ENCODE data around the gene UBE2U. TPM values are rescaled to one million over a fixed set of nuclear protein-coding genes. Genes with fewer than 3 reads are reported as not detected.

UBE2U gene
- total and polyA plus RNA-seq, 2 of the 8 experiments (the other 6 are each of a cell fraction or from before 2014, with no cell fraction given) = not detected

GRCh38 chr1:64296459-64296858 lies 93.0 kb downstream of the UBE2U start:
- Histone ChIP-seq H3K14ac (ENCODE audit: insufficient read length) (no peak overlapping the region), H3K23ac (ENCODE audit: insufficient read length) (no peak overlapping the region)

More at GRCh38 chr1:64296459-64296858, 93.0 kb downstream of the UBE2U start:
- H3K4ac ChIP-seq (replicated peaks; ENCODE audit: insufficient read length, low read depth, low read length) = no peak overlapping the region
- H4K91ac ChIP-seq (replicated peaks; ENCODE audit: insufficient read length, low read length) = no peak overlapping the region
- POLR2A ChIA-PET (ENCODE audit: partially characterized antibody) = no interaction called here
- no peak overlapping the region for H2BK12ac ChIP-seq (ENCODE audit: low read depth, low read length)
- no peaks in the 10 kb centered on the region for H4K20me1 ChIP-seq (replicated peaks in 1 of 2; ENCODE audit: control insufficient read depth in 1 of 2, insufficient read depth in 2 of 2, low read length in 2 of 2)
- H3K27ac ChIP-seq (ENCODE audit: low read depth, low read length) = no peak overlapping the region
- no peaks in the 10 kb centered on the region for H3K36me3 ChIP-seq (ENCODE audit: control insufficient read depth in 2 of 4, insufficient read depth in 4 of 4, low read length in 3 of 4)
- FAIRE-seq = no peak
- CTCF ChIA-PET (ENCODE audit: partially characterized antibody) = interaction anchor here (0.6 to 0.9 kb wide), 2 partner anchors 41 to 49 kb away, joined by 3 read pairs; no protein-coding TSS in a partner anchor
- no peak overlapping the region for H4K8ac ChIP-seq (ENCODE audit: extremely low read depth, insufficient read depth, low read length)
- no peak for TF ChIP-seq ATF2 (IDR thresholded peaks at IDR 0.05; ENCODE audit: low read length)
- TF ChIP-seq GTF2F1 (IDR thresholded peaks at IDR 0.05; ENCODE audit: borderline replicate concordance, low read depth, low read length) = no peak
- TF ChIP-seq SUZ12 (IDR thresholded peaks at IDR 0.05; ENCODE audit: low read length) = no peak
- no peak for TF ChIP-seq ATF3 (IDR thresholded peaks at IDR 0.05; ENCODE audit: insufficient read depth, low read depth, low read length)
- no peak for TF ChIP-seq POLR2AphosphoS5 (IDR thresholded peaks at IDR 0.05; ENCODE audit: low read depth, low read length)
- 82% methylated on average over 6 of the region's 8 CpGs; no CpG with 5 or more reads in 1 of the 2 experiments for WGBS, 2 experiments (ENCODE audit: extremely low coverage in 1 of 2, insufficient coverage in 1 of 2, insufficient read length in 1 of 2, insufficient replicate concordance in 2 of 2, low coverage in 1 of 2, low lambda C conversion rate in 2 of 2, missing lambda C conversion rate in 1 of 2)
- DNase-seq (ENCODE audit: low read depth in 1 of 2, low spot score in 2 of 2) = no peak
- no peak overlapping the region for H2BK20ac ChIP-seq (ENCODE audit: low read length)
- no peak overlapping the region for H3K9ac ChIP-seq (replicated peaks in 1 of 4; ENCODE audit: extremely low read depth in 1 of 4, low read depth in 3 of 4, low read length in 3 of 4)
- H2BK120ac ChIP-seq (replicated peaks; ENCODE audit: low read depth, low read length) = no peak overlapping the region
- H2BK5ac ChIP-seq (ENCODE audit: low read depth, low read length) = no peak overlapping the region
- H2BK15ac ChIP-seq (ENCODE audit: low read length) = no peak overlapping the region
- H3K56ac ChIP-seq (replicated peaks; ENCODE audit: insufficient read length, low read depth, low read length) = no peak overlapping the region
- H3K79me2 ChIP-seq (ENCODE audit: control insufficient read depth in 1 of 2, insufficient read depth in 2 of 2, low read length in 2 of 2) = no peaks in the 10 kb centered on the region
- H3K79me1 ChIP-seq (ENCODE audit: low read depth, low read length) = no peaks in the 10 kb centered on the region
- no peak overlapping the region for H3K18ac ChIP-seq (ENCODE audit: extremely low read depth, low read length)
- H2AK5ac ChIP-seq (ENCODE audit: low read depth, low read length) = no peak overlapping the region
- no peak overlapping the region for H2AFZ ChIP-seq (ENCODE audit: low read length)
- no peaks in the 10 kb centered on the region for H3K23me2 ChIP-seq (ENCODE audit: low read depth, low read length)
- peaks cover 0 to 3% of the 10 kb centered on the region in 2 experiments; a peak in 1 of 4 replicates for H3K9me3 ChIP-seq (ENCODE audit: insufficient read depth in 2 of 2, low read depth in 1 of 2, low read length in 1 of 2)
- no peaks in the 10 kb centered on the region for H3K27me3 ChIP-seq (replicated peaks in 1 of 4; ENCODE audit: control insufficient read depth in 3 of 4, extremely low read depth in 1 of 4, insufficient read depth in 3 of 4, low read length in 3 of 4)
- no peak overlapping the region for H4K5ac ChIP-seq (ENCODE audit: insufficient read length, low read depth, low read length)
- H3K4me3 ChIP-seq (ENCODE audit: extremely low read depth in 1 of 4, insufficient read depth in 2 of 4, low read depth in 3 of 4, low read length in 4 of 4) = no peak overlapping the region
- no peak overlapping the region for H3K4me2 ChIP-seq (ENCODE audit: insufficient read depth in 1 of 2, low read depth in 2 of 2, low read length in 2 of 2)
- no peaks in the 10 kb centered on the region for H3K4me1 ChIP-seq (replicated peaks in 1 of 4; ENCODE audit: control insufficient read depth in 3 of 4, insufficient read depth in 4 of 4, low read length in 3 of 4)
